Activated T-helper 1 cell treated with anti-CD3 and anti-CD28 coated beads, Interleukin-2, amount 50 U/mL, for 16 hours (primary cell): Measurements from ENCODE around the gene FCGBP.
"Not testable (repeated sequence)": the region's sequence is repeated elsewhere in the genome, so short reads cannot be mapped to it uniquely, and the experiment has no call there.

Experiments
- DNase-seq, 2 donors: peaks; one replicate each; pipeline ENCODE4 v3.0.0-alpha.2; 2020; ENCODE audit warnings: low read depth in 1 of 2, low spot score in 1 of 2

FCGBP gene

DNA sequence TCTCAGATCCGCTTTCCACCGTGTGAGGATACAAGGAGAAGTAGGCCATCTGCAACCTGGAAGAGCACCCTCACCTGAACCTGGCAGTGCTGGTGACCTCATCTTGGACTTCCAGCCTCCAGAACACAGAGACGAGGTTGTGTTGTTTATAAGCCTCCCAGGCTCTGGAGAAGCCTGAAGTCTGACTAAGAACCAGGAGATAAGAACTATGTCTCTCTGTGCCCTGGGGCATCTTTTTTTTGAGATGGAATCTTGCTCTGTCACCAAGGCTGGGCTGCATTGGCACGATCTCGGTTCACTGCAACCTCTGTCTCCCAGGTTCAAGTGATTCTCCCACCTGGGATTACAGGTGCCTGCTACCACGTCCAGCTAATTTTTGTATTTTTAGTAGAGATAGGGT lies 14.5 kb downstream of the FCGBP start:
- DNase-seq, result no peak

DNA sequence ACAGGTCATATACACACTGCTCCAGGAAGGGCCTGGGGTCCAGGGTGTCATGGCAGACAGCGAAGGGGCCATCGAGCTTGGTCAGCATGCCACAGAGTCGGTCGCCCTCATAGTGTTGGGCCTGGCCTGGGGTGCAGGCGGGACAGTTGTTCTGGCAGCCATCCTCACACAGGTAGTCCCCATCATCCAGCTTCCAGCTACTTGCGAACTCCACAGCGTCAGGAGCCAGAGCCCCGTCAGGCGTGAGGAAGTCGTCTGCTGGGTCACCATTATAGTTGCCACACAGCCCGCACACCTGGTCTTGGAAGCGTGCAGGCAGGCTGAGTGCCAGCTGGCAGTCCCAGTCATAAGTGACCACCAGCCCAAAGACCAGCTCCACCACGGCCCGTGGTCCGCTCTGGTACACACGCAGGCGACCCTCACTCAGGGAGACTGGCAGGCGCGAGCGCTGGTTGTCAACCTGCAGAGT lies 16.2 kb downstream of the FCGBP start:
- DNase-seq, result no peak

DNA sequence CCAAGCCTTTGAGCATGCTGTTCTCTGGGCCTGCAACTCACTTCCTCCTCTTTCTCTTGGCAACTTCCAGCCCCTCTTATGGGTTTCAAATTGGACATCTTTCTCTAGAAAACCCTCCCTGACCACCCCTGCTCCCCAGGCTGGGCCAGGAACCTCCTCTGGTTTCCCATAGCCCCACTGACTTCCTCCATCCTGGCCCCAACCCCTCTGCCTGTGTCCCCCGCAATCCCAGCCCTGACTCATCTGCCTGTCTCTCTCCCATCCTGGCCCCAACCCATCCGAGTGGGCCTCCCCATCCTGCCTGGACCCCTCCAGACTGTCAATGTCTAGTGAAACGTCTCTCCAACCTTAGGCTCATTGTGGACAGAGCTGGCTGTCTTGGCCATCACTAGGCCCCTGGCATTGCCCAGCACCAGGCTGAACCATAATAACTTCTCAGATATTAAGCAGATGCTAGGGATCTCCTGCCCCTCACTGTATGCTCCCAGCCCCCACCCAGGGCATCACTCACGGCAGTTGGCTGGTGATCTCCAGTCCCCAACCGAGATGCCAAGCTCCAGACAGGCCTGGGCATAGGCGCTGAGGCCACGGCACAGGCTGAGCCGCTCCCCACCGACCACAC lies 16.8 kb downstream of the FCGBP start:
- no peak for DNase-seq

DNA sequence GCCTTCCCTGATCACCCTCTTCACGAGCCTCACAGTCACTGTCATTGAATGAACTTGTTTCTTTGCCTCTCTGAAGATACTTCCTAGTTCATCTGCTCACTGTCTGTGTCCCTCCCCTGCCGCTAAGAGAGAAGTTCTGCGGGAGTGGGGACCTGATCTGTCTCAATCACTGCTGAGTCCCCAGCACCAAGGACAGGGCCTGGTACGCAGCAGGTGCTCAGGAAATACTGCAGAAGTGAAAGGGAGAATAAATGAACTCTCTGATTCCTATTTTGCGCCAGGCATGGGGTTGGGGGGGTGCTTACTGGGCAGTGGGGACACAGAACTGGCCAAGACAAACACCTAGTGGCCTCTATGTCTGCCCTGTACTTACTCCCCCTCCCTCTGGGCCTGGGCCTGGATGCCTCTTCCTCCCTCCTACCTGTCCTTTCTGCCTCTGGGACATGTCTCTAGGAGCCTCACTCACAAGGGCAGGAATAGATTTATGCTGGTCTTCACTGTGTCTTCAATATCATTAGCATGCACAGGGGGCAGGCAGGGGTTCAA lies 17.5 kb downstream of the FCGBP start:
- no peak for DNase-seq

DNA sequence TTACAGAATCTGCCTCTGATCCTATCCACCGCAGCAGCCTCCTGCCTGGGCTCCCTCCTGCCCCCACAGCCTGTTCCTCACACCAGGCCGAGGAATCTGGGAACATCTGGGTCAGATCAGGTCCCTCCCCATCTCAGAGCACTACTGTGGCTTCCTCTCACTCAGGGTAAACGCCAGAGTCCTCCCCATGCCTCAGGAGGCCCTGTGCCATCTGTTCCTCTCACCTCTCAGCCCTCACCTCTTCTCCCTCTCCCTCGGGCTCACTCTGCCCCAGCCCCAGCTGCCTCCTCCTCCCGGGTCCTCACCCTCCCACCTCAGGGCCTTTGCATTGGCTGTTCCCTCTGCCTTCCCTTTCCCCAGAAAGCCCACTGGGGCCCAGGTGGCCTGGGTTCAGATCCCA lies 18.2 kb downstream of the FCGBP start:
- no peak for DNase-seq

DNA sequence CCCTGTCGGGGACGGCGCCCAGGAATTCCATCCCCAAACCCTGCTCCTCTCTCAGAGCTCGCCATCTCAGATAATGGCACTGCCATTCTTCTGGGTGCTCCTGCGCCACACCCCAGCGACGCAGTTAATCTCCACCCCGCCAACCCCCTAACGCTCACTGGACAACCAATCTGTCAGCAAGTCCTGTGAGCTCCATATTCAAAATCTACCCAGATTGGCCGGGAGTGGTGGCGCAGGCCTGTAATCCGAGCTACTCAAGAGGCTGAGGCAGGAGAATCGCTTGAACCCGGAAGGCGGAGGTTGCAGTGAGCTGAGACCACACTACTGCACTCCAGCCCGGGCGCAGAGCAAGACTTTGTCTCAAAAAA lies 18.6 kb downstream of the FCGBP start:
- no peak for DNase-seq

DNA sequence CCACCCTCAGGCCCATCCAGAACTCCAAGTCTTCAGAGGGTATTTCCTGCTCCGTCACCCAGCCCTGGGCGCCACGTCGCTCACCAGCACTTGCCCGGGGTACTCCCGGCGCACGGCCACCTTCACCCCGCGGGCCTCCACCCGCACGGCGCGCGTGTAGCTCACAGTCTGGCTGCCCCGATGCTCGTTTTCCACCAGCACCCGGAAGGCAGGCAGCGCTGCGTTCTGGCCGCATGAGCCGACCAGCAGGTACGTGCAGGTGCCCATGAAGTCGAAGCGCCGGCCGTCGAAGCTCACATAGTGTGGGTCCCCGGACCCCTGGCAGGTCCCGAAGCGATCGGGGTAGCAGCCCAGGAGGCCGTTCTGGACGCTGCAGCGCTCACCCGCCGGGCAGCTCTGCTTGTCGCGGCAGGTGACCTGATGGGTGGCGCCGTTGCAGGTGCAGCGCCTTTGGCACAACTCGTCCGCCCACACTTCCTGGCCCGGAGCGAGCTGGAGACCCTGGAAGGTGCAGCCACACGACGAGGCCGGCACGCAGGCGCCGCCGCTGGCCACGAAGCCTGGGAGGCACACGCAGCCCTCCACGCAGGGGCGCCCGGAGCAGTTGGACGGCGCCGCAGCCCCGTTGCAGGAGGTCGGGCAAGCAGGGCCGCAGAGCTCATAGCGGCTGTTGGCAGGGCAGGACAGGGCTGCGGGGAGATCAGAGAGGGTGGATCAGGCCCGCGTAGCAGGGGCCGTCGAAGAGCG lies 19.2 kb downstream of the FCGBP start:
- DNase-seq, result no peak

DNA sequence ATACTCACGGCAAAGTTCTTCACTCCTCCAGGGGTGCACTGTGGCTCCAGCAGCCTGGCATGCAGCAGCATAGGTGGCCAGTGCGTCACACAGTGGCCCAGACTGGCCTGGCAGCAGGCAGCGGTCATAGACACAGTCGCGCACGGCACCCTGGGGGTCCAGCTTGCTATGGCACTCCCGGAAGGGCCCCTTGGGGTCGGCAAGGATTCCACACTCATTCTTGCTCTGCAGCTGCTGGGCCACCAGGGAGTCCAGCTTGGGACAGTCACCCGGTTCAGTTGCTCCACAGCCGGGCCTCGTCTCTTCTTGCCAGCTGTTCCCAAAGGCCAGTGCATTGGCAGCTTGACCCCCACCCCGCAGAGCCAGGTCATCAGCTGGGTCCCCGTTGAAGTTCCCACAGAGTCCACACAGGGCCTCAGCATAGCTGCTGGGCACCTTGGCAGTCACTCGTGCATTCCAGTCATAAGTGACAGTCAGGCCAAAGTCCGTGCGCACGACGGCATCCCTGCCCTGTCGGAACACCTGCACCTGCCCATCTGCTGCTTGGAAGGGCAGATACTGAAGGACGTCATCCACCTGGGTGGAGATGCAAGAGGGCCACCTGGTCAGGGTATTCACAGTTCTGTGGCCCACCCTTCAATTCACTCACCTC lies 20.6 kb downstream of the FCGBP start:
- no peak for DNase-seq

DNA sequence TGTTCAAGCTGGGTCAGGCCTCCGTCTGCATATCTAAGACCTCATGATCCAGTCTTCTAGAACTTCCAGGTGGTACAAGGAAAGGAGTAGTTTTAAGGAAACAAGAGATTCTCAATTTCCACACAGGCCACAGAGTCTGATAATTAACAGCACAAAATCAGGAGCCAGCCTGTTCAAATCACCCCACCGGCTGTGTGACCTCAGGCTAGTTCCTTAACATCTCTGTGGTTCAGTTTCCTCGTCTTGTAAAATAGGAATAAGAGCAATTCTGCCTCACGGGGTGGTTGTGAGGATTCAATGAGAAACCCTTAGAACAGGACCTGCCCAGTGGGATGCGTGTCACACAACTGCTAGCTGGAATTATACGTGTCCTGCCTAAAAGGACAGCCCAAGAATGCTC lies 25.6 kb downstream of the FCGBP start:
- no peak for DNase-seq

DNA sequence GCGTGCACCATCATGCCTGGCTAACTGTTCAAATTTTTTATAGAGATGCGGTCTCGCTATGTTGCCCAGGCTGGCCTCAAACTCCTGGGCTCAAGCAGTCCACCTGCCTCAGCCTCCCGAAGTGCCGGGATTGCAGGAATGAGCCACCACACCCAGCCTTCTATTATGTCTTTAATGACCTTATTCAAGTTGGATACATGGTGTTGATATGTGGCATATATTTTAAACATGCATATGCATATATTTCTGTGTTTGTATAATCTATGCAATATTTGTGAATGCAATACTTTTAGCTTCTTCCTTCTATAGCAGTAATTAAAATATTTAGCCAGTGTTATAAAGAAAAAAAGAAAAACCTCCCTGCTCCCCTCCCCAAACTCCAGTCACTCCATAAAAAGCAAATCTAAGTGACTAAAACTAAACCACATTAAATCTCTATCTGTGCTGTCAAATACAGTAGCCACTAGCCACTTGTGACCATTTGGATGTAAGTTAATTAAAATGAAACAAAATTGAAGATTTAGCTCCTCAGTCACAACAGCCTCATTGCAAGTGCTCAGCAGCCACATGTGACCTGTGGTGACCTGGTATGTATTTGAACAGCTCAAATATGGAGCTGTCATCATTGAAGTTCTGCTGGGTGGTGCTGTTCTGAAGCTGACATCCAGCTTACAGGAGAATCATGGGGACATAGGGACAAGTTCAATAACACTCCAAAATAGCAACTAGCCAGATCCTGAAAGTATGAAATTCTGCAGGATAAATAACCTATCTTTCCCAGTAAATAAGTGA lies 27.4 kb downstream of the FCGBP start:
- DNase-seq, result no peak

DNA sequence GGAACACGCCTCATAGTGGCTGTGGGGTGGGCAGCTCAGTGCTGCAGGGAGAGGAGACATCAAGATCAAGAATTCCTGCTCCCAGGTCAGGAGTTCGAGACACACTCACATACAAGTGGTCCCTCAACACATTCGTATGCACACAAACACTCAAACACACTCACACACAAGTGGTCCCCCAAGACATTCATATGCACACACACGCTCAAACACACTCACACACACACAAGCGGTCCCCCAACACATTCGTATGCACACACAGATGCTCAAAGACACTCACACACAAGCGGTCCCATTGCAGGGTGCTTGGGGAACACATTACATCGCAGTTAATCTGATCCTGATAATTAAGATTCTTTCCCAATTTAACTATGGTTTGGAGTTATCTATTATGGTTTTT lies 28.2 kb downstream of the FCGBP start:
- no peak for DNase-seq

DNA sequence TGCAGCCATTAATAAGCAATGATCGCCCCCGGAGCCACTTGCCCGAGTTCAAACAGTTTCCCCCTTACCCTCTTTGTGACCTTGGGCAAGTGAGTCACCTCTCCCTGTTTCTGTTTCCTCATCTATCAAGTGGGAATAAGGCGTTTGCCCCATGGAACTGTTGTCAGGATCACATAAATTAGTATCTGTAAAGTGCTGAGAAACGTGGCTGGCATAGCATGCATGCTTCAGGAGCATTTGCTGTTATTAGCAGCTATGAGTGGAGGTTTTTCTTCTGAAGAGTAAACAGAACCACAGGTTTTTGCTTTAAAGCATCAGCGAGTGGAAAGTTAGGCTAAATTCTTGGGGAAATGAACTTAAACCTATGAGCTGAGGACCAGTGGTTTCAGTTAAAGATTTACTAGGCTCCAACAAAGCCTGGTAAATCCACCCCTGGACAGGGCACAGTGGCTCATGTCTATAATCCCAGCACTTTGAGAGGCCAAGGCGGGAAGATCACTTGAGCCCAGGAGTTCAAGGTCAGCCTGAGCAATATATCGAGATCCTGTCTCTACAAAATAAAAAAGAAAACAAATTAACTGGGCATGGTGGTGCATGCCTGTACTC lies 30.8 kb downstream of the FCGBP start:
- DNase-seq, result not testable (repeated sequence)

DNA sequence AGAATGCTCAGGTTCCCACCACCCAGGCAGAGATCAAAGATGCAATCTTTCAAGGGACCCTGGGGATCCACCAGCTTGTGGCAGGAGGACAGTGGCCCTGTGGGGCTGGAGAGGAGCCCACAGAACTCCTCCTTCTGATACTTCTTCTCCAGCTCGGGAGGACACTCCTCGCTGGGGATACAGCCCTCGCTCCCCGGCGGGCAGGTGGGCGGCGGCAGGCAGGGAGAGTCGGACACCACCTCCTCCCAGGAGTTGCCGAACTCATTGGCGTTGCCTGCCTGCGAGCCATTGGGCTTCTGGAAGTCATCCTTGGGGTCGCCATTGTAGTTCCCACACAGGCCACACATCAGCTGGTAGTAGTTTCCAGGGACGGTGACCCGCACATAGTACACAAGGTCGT lies 32.1 kb downstream of the FCGBP start:
- not testable (repeated sequence) for DNase-seq

DNA sequence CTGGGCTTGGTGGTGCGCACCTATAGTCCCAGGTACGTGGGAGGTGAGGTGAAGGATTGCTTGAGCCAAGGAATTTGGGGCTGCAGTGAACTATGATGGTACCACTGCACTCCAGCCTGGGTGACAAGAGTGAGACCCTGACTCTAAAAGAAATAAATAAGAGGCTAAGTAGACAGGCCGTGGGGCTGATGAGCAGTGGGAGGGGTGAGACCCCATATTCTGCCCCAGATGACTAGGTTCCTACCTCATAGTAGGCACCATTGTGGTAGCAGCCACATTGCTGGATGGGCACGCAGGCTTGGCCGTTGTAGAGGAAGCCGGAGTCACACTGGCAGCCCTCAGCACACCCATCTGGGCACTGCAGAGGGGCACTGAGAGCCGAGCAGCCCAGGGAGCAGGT lies 32.8 kb downstream of the FCGBP start:
- not testable (repeated sequence) for DNase-seq

DNA sequence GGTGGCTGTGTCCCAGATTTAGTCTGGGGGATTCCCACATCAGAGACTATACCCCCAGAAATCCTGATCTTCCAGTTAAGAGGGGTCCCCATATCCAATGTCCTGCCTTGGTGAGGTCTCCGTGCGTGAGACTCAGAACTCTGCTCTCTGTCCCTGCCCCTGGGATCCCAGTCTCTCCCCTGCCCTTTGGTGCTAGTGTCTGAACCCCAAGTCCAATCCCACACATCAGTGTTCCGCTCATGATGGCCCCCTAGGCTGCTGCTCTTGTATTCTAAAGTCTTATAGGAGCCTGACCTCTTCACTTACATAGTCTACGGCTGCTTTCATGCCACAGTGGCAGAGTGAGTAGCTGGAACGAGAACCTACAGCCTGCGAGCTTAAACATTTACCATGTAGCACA lies 35.6 kb downstream of the FCGBP start:
- not testable (repeated sequence) for DNase-seq

DNA sequence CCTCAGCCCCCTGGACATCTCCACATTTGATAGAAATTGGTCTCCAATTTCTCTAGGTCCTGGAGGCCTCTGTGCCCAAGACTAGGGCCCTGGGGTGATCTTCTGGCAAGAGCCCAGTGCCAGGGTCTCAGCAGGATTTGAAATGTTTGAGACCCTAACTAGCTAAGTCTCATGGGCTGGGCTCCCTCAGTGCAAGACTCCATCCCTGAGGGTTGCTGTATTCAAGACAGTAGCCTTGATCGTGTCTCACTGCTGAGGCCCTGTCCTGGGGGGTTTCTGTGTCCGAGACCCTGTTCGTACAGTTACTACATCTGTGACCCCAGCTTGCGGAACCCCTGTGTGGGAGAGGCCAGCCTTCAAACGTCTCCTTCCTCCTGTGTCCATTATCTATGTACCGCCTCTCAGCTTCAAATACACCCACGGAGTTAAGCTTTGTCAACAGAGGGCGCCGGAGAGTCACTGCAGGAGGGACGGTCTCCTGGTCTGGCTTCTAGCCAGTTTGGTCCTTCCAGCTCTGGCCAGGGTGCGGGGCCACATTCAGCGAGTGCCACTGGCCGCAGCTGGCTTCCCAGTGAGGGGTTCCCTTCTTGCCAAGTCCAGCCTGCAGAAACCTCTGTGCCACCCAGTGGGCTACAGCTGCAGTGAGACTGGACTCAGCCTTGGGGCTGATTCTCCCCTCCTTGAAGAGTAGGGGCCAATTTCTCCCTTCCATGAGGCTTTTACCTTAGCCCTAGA lies 36.8 kb downstream of the FCGBP start:
- DNase-seq, result peak in 1 of 2 donors; percentile 26

DNA sequence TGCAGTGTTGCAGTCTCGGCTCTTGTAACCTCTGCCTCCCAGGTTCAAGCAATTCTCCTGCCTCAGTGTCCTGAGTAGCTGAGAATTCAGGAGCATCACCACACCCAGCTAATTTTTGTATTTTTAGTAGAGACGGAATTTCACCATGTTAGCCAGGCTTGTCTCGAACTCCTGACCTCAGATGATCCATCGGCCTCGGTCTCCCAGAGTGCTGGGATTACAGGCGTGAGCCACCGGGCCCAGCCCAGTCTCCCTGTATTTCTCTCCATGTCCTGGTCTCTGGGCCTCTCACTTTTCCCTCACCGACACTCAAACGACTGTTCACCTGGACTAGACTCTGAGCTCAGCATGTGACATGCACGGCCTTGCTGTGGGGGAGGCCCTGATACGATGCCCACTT lies 39.3 kb downstream of the FCGBP start:
- not testable (repeated sequence) for DNase-seq

DNA sequence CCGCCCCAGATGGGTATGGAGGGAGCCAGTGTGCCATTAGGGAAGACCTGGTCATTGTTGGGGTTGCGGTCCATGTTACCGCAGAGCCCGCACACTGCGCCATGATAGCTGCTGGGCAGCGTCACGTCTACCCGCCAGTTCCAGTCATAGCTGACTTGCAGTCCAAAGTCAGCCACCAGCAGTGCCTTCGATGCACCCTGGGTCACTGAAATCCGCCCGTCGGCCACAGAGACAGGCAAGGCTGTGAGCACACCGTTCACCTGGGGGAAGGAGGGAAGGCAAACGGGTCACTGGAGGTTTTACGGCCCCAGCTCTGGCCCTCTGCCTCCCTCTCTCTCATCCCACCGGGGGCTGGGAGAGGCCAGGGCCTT lies 40.2 kb downstream of the FCGBP start:
- DNase-seq, result not testable (repeated sequence)

DNA sequence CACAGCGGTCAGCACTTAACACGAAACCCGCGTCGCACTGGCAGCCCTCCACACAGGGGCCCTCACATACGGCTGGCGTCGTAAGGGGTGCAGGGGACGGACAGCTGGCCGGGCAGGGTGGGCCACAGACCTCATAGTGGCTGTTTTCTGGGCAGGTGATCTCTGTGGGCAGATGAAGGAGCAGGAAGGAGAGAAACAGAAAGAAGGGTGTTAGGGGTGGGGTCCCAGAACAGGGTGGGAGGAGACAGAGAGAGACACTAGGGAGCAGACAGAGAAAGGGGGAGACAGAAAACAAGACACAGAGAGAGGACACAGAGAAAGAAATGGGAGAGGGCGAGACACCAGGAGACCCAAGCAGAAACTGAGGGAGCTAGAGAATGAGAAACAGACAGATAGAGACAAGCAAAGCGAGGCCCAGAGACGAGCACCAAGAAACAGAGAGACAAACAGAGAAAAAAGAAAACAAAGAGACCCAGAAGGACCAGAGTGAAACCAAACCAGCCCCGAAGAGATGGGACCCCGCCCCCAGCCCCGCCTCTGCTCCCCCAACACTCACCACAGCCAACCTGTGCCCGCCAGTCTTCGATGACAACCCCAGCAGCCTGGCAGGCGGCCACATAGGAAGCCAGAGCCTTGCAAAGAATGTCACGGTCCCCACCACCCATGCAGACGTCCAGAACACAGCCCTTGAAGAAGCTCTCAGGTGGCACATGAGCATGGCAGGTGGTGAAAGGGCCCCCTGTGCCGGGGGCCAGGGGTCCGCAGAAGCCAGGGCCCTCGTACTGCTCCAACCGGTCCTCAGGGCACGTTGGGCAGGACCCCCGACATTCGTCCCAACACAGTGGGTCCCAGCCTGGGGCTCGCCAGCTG lies 40.8 kb downstream of the FCGBP start:
- not testable (repeated sequence) for DNase-seq
